Measurements from ENCODE around the gene RYR1.

DNA sequence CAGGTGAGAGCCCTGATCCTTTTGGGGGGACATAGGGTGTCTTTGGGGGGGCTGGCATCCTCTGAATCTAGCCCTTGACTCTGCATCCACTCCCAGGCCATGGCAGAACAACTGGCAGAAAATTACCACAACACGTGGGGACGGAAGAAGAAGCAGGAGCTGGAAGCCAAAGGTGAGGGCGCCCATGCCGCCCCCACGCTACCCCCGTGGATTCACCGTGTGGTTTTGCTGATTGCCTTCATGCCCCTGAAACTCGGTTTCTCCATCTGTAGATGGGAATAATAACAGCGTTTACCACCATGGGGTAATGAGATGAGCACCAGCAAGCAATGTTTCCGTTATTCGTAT, 72.9 kb downstream of the RYR1 start:
- TF ChIP-seq, protein P1, sequence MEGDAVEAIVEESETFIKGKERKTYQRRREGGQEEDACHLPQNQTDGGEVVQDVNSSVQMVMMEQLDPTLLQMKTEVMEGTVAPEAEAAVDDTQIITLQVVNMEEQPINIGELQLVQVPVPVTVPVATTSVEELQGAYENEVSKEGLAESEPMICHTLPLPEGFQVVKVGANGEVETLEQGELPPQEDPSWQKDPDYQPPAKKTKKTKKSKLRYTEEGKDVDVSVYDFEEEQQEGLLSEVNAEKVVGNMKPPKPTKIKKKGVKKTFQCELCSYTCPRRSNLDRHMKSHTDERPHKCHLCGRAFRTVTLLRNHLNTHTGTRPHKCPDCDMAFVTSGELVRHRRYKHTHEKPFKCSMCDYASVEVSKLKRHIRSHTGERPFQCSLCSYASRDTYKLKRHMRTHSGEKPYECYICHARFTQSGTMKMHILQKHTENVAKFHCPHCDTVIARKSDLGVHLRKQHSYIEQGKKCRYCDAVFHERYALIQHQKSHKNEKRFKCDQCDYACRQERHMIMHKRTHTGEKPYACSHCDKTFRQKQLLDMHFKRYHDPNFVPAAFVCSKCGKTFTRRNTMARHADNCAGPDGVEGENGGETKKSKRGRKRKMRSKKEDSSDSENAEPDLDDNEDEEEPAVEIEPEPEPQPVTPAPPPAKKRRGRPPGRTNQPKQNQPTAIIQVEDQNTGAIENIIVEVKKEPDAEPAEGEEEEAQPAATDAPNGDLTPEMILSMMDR (IDR thresholded peaks at IDR 0.05; ENCODE audit: low read depth, low read length, poor library complexity, severe bottlenecking): no peak
- no peak for TF ChIP-seq EZH2phosphoT487 (IDR thresholded peaks at IDR 0.05; ENCODE audit: borderline replicate concordance, low read length)
